ENCODE data around the gene HABP2. TPM values are rescaled to one million over a fixed set of nuclear protein-coding genes. Genes with fewer than 3 reads are reported as not detected.

The HABP2 gene
- total RNA-seq, 1 donor: not detected

DNA sequence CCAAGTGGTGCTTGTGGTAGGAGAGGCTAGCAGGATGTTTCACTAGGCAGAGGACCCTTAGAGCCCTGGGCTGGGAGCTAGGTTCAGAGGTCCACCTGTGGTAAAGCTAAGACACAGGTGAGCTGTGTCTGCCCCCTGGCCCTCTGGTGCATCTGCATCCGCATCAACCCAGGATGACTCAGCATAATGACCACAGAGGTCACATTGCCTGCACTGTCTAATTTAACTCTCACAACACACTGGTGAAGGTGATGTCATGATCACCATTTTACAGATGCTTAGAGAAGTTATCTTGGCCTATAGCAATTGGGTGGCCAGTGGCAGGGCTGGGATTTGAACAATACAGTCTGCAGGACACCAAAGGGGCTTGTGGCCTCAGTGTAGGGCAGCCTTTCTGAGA lies 33.1 kb downstream of the HABP2 start:
- no peak overlapping the region for H3K4me3 ChIP-seq (ENCODE audit: low read depth, low read length)
- TF ChIP-seq, protein P1, sequence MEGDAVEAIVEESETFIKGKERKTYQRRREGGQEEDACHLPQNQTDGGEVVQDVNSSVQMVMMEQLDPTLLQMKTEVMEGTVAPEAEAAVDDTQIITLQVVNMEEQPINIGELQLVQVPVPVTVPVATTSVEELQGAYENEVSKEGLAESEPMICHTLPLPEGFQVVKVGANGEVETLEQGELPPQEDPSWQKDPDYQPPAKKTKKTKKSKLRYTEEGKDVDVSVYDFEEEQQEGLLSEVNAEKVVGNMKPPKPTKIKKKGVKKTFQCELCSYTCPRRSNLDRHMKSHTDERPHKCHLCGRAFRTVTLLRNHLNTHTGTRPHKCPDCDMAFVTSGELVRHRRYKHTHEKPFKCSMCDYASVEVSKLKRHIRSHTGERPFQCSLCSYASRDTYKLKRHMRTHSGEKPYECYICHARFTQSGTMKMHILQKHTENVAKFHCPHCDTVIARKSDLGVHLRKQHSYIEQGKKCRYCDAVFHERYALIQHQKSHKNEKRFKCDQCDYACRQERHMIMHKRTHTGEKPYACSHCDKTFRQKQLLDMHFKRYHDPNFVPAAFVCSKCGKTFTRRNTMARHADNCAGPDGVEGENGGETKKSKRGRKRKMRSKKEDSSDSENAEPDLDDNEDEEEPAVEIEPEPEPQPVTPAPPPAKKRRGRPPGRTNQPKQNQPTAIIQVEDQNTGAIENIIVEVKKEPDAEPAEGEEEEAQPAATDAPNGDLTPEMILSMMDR (IDR thresholded peaks at IDR 0.05; ENCODE audit: insufficient read depth, low read depth, low read length): no peak
- no peak for DNase-seq (ENCODE audit: low read depth)

DNA sequence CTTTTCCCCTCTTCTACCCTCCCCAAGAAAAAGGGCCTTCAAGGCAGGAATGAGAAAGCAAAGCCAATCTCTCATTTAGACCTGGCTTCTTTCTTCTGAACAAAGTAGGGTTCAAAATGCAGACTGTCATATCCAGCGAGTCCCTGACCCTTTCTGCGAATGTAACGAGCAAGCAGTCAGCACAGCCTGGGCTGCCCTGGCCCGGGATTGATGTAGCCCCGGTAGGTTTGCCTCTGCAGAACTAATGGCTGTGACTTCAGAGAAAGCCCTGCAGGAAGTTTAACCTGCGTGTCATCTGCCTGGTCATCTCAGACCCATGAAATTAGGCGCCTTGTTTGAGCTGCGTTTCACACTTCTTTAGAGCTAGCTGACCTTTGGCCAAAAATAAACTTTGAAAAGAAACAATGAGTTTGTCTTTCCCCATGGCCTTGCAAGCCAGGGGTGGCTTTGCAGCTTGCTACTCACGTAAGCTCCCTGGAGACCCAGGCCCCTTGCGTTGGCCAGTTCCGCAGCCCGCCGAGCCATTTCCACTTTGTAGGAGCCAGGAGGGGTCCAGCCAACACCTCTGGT lies 36.4 kb downstream of the HABP2 start:
- TF ChIP-seq, protein P1 (IDR thresholded peaks at IDR 0.05; ENCODE audit: insufficient read depth, low read depth, low read length): no peak
- no peak for DNase-seq (ENCODE audit: low read depth)
- H3K4me3 ChIP-seq (ENCODE audit: low read depth, low read length): no peak overlapping the region

DNA sequence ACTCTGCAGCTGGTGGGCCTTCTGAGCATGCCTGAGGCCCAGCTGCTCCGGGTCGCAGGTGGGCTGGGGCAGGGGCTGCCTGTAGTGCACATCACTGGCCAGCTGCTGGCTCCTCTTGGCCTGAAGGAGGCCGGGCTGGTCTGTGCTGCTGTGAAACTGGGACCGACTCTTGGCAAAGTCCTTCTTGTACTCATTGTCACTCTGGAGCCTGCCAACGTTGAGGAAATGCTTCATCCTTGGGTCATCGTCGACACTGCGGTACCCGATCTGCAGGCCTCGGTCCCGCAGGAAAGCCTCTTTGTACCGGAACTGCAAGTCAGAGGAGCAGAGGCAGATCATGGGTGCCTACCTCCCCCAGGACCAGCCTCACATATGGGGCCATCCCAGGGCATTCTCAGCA lies 37.7 kb downstream of the HABP2 start:
- DNase-seq (ENCODE audit: low read depth): no peak
- H3K4me3 ChIP-seq (ENCODE audit: low read depth, low read length): no peak overlapping the region
- TF ChIP-seq, protein P1 (IDR thresholded peaks at IDR 0.05; ENCODE audit: insufficient read depth, low read depth, low read length): no peak

DNA sequence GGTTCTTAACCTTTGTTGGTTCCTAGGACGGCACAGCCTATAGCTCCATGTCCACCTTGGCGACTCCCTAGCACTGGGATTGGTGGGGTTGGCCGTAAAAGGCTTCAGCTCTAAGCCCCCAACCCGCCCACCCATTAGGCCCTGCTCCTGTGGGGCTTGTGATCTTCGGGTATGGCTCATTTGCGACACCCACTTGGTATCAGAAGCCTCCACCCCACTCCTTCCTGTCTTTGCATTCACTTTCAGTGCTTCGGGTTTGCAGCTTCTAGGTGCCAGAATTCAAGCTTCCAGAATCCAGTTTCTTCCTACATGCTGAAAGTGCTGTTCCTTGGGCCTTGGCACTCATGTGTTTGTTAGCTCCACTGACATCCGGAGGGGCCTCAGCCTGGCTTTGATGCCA lies 39.5 kb downstream of the HABP2 start:
- TF ChIP-seq, protein P1 (IDR thresholded peaks at IDR 0.05; ENCODE audit: insufficient read depth, low read depth, low read length): no peak
- no peak for DNase-seq (ENCODE audit: low read depth)
- no peak overlapping the region for H3K4me3 ChIP-seq (ENCODE audit: low read depth, low read length)

DNA sequence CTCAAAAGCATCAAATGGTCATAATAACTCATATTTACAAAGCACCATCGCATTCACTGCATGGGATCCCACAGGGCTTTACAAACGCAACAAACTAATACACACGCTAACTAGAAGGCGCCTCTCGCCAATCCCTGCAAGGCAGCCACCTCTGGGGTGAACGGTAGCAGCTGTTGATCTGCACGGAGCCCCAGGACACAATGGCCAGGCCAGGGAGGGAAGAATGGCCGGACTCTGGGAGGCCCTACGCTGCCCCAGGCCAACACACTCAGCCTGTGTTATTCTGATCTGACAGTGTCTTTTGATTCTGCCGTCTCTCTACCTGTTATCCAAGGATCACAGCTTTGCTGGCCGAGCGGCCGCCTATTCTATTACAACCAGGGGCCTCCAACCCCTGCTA lies 41.8 kb downstream of the HABP2 start:
- TF ChIP-seq, protein P1 (IDR thresholded peaks at IDR 0.05; ENCODE audit: insufficient read depth, low read depth, low read length): no peak
- H3K4me3 ChIP-seq (ENCODE audit: low read depth, low read length): no peak overlapping the region
- DNase-seq (ENCODE audit: low read depth): no peak

DNA sequence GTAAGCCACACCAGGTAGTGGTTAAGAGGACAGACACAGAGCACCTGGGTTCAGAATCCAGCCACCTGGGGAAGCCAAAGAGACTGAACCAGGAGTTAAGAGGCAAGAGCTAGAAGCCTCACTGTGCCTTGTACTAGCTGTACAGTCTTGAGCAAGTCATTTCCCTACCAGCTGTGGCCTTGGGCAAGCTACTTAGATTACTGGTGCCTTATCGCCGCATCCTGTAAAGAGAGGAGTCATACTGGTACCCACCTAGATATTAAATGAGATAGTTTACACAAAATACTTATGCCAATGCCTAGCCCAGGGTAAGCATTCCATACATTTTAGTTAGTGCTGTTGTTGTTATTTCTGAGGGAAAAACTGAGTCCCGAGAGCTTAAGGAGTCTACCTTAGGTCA lies 47.7 kb downstream of the HABP2 start:
- no peak for DNase-seq (ENCODE audit: low read depth)
- TF ChIP-seq, protein P1 (IDR thresholded peaks at IDR 0.05; ENCODE audit: insufficient read depth, low read depth, low read length): no peak
- H3K4me3 ChIP-seq (ENCODE audit: low read depth, low read length): no peak overlapping the region

Data from fibroblast of villous mesenchyme (primary cell).